Midbrain (tissue), 1 donor: ENCODE measurements around the gene ZNF440.
"Not testable (repeated sequence)": the region's sequence is repeated elsewhere in the genome, so short reads cannot be mapped to it uniquely, and the experiment has no call there.

Experiments used
- DNase-seq: peaks from one replicate; lab custom pipeline; 2025; lab: John Stamatoyannopoulos, UW

Gene ZNF440

DNA sequence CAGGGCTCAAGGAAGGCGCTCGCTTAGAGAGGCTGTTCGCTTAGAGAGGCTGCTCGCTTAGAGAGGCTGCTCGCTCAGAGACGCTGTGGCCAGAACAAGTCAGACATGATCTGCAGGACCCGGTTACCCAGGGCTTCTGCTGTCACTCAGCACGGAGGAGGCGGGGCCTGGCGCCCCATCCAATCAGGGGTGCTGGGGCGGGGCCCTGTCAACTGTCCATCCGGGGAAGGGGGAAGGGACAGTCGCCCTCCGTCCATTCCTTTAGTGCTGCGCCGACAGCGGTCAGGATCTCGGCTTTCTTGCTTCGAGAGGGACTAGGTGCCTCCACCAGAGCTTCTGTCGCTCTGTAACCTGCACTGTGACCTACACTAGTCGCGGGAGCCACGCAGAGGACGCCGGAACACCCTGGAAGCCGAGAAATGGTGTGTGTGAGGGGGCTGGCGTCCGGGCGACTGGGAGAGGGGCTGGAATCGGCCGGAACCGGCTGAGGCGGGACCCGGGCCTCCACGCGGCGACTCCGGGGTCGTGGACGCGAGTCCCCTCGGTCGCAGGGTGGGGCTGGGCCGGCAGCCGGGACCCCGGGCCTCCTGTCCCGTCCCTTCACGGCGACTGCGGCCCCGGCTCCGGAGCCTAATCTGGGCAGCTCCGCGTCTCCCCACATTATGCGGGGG lies at the start of gene ZNF440:
Gene ZNF440 (plus strand): TSS at position 245 of the 671 bp plus-strand sequence. CDS start 175 bp downstream, at position 420.
- DNase-seq = peak; percentile 97

DNA sequence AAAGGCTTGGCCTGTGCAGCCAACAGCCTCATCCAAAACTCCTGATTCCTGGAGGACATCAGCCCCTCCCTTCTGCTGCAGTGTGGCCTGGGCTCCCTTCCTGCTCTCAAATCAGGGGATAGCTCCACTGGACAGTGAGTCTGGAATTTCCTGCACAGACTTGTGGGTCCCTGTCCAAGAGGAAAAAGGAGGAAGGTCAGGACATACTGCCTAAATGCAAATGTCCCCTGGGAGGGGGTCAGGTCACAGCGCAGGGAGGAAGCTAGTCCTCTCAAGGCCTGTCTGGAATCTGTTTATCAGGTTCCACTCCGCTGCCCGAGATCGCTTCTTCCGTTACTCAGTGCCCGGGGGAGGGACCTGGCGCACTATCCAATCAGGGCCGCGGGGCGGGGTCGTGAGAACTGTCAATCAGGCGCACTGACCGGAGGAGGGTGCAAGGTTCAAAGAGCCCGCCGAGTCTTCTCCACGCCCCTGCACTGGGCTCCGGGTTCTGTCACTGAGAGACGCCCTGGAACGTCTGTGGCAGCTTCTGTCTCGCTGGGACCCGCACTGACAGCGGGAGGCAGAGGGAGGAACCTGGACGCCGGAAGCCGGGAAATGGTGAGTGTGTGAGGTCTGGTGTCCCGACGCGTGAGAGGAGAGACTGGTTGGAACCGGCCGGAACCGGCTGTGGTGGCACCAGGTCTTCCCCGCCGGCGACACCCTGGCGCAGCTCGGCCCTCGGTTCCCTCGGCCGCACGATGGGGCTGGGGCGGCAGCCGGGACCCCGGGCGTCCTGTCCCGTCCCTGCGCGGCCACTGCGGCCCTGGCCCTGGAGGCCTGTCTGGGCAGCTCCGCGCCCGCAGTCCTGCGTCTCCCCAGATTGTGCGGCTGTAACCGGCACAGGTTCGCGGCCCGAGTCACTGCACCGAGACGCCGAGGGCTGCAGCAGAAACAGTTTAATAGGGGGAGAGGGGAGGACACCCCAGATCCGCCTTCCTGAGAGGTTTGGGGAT lies 47.2 kb upstream of the ZNF440 start, which contains the start of gene ZNF441:
Gene ZNF441 (plus strand): TSS at position 404 of the 995 bp plus-strand sequence. CDS start 194 bp downstream, at position 598.
- peak; percentile 98 for DNase-seq

DNA sequence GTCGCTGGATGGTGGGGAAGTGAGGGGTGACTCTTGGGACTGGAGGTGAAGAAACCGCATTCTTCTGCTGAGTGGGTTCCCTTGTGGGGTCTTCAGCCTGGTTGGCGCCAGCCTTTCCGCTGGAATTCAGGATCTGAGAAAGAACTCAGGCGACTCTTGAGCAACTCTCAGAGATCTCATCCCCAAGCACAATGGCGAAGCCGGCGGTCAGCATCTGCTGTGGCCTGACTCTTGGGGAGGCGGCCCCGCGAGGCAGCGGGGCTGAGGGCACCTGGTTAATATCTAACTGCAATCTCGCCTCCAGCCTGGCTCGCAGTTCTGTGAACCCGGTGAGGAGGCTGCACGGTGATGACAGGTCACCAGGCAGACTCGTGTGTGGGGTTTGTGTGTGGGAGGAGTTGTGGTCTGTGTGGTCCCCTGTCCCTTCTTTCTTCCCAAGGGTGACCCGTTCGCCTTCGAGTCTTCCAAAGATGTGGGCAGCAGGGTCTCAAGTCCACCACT lies 46.4 kb upstream of the ZNF440 start:
- DNase-seq = no peak

DNA sequence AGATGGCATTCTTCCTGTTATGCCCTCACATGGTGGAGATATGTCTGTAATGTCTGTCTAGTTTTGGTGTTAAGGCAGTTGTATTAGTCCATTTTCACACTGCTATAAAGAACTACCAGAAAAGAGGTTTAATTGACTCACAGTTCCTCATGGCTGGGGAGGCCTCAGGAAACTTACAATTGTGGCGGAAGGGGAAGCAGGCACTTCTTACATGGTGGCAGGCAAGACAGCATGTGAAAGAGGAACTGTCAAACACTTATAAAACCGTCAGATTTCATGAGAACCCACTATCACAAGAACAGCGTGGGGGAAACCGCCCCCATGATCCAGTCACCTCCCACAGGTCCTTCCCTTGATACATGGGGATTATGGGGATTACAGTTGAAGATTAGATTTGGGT lies 44.1 kb upstream of the ZNF440 start:
- no peak for DNase-seq

DNA sequence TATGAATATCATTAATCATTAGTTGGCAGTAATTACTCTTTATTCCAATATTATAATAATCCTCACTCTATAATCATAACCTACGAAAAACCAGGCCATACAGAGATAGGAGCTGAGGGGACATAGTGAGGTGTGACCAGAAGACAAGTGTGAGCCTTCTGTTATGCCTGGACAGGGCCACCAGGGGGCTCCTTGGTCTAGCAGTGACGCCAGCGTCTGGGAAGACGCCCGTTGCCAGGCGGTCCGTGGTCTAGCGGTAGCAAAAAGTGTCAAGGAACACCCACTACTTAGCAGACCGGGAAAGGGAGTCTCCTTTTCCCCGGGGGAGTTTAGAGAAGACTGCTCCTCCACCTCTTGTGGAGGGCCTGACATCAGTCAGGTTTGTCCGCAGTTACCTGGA lies 42.6 kb upstream of the ZNF440 start:
- DNase-seq = not testable (repeated sequence)

DNA sequence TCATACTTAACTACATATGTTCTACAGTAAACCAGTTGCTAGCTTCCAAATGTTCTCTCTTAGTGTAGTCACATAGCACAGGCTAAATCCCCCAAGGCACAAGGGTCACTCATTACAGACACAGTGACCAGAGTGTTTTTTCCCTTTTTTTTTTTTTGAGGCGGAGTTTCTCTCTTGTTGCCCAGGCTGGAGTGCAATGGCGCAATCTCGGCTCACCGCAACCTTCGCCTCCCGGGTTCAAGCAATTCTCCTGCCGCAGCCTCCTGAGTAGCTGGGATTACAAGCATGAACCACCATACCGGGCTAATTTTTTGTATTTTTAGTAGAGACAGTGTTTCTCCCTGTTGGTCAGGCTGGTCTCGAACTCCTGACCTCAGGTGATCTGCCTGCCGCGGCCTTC lies 37.4 kb upstream of the ZNF440 start:
- DNase-seq = not testable (repeated sequence)

DNA sequence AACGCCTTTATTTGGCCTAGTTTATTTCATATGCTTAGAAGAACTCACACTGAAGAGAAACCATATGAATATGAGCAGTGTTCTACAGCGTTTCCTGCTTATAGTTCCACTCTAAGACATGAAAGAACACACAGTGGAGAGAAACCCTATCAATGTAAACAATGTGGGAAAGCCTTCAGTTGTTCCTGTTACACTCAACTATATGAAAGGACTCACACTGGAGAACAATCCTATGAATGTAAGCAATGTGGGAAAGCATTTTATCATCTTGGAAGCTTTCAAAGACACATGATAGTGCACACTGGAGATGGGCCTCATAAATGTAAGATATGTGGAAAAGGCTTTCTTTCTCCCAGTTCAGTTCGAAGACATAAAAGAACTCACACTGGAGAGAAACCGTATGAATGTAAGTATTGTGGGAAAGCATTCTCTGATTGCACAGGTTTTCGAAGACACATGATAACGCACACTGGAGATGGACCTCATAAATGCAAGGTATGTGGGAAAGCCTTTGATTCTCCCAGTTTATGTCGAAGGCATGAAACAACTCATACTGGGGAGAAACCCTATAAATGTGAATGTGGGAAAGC lies 33.5 kb upstream of the ZNF440 start:
- DNase-seq = no peak

DNA sequence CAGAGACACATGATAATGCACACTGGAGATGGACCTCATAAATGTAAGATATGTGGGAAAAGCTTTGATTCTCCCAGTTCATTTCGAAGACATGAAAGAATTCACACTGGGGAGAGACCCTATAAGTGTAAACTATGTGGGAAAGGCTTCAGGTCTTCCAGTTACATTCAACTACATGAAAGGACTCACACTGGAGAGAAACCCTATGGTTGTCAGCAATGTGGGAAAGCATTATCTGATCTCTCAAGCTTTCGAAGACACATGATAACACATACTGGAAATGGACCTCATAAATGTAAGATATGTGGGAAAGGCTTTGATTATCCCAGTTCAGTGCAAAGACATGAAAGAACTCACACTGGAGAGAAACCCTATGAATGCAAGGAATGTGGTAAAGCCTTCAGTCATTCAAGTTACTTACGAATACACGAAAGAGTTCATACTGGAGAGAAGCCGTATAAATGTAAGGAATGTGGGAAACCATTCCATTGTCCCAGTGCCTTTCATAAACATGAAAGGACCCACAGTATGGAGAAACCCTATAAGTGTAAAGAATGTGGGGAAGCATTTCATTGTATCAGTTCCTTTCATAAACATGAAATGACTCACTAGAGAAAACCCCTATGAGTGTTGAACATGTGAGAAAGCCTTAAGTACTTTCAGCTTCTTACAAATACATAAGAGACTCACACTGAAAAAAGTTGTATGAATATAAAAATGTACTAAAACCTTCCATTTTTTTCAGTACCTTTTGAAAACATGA lies 32.6 kb upstream of the ZNF440 start:
- no peak for DNase-seq

DNA sequence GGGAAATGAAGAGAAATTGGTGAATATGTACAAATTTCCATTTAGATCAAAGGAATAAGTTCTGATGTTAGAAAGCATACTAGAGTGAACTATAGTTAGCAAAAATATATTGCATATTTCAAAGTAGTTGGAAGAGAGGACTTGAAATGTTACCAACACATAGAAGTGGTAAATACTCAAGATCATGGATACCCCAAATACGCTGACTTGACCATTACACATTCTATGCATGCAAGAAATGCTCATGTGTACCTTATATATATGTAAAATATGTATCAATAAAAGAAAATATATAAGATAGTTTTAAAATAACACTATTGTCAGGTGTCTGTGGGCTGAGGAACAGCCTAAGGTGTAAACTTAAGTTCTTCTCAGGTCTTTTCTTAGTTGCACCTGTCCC lies 30.3 kb upstream of the ZNF440 start:
- no peak for DNase-seq

DNA sequence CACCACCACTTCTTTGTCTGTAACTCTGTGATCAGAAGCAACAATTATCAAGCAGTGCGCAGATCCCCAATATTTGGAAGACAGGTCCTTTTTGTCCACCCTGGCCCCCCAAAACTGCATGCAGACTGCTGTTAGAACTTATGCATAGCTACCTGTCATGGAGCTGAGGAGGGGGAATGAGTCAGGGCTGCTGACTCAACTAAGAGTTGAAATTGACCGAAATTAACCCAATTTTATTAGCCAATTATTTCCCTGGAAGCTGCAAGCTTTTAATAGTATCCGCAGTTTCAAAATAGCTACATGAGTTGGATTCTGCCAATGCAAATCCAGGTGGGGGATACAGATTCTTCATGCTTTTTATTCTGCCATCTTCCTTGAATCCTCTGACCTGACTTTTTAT lies 29.7 kb upstream of the ZNF440 start:
- DNase-seq = no peak

DNA sequence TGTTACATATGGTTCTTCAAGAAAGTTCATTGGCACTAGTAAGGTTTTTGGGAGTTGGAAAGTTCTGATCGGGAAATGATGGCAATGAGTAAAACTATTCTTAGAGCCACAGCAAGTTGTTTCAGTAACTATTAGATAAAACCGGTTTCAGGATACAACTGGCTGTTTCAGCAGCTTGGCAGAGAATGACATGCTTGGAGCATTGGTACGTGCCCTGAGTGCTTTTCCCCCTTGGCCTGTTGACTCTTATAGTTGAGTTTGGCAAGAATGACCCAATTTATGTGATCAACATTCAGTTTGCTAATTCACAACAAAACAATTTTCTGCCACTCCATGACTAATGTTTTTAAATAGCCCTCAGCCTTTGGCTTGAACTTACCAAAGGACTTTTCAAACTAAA lies 26.5 kb upstream of the ZNF440 start:
- no peak for DNase-seq

DNA sequence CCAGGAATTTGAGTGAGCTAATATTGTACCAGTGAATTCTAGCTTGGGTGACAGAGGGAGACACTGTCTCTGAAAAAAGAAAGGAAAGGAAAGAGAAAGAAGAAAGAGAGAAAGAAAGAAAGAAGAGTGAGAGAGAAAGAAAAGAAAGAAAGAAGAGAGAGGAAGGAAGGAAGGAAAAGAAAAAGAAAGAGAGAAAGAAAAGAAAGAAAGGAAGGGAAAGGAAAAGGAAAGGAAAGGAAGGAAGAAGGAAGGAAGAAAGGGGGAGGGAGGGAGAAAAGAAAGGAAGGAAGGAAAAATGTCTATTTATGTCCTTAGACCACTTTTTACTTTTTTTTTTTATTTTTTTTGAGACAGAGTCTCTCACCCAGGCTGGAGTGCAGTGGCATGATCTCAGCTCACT lies 21.1 kb upstream of the ZNF440 start:
- DNase-seq = no peak

DNA sequence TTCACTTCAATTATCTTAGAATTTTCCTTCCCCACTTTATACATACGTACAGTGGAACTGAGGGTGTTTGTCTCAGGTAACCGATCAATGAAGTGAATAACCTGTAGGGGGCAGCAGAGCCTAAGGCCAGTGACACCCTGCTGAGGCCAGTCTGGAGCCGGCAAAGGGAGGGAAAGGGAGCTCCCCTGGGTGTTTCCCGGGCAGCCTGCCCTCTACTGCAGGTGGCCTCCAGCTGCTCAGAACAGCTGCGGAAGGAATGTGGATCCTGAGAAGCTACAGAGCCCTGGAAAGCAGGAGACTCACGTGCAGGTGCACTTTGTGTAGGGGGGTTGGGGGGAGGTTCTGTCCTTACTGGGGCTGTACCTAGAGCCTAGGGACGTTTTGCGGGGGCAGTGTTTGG lies 16.6 kb upstream of the ZNF440 start:
- peak; percentile 84 for DNase-seq

DNA sequence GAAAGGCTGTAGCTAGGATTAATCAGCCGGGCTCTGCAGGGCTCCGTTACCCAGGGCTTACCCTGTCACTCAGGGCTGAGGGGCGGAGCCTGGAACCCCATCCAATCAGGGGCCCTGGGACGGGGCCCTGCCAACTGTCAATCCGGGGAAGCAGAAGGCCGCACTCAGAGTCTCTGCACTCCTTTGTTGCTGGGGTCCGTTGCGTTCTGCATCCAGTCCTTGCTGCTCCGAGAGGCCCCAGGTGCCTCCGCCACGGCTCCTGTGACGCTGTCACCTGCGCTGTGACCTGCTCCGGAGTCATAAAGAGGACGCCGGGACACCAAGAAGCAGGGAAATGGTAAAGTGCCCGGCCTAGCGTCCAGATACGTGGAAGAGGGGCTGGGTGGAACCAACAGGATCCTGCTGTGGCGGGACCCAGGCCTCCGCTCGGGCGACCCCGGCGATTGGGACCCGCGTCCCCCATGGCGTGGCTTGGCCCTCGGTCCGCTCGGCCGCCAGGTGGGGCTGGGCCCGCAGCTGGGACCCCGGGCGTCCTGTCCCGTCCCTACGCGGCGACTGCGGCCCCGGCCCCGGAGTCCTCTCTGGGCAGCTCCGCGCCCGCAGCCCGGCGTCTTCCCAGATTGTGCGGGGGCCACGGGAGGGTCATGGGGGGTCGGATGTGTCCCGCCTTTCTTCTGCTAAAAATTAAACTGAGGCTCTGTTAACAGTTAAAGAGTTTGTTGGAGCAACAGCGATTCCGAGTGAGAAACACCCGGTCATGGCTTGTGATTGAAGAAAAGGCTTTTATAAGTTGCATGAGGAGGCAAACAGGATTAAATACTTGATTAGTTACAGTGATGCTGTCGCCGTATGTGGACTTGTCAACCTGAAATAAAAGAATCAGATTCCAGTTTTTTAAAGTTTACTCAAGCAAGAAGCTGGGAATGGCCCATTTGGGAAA lies 15.4 kb upstream of the ZNF440 start, which contains the start of gene ZNF491:
Gene ZNF491 (plus strand): TSS at position 133 of the 940 bp plus-strand sequence. CDS start 7,431 bp downstream, outside the sequence.
- DNase-seq = peak; percentile 92

DNA sequence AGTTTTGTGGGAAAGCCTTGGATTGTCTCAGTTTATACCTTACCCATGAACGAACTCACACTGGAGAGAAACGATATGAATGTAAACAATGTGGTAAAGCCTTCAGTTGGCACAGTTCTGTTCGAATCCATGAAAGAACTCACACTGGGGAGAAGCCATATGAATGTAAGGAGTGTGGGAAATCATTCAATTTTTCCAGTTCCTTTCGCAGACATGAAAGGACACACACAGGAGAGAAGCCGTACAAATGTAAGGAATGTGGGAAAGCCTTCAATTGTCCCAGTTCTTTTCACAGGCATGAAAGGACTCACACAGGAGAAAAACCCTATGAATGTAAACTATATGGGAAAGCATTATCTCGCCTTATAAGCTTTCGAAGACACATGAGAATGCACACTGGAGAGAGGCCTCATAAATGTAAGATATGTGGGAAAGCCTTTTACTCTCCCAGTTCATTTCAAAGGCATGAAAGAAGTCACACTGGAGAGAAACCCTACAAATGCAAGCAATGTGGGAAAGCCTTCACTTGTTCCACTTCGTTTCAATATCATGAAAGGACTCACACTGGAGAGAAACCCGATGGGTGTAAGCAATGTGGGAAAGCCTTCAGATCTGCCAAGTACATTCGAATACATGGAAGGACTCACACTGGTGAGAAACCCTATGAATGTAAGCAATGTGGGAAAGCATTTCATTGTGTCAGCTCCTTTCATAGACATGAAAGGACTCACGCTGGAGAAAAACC lies 7.5 kb upstream of the ZNF440 start:
- DNase-seq = no peak

DNA sequence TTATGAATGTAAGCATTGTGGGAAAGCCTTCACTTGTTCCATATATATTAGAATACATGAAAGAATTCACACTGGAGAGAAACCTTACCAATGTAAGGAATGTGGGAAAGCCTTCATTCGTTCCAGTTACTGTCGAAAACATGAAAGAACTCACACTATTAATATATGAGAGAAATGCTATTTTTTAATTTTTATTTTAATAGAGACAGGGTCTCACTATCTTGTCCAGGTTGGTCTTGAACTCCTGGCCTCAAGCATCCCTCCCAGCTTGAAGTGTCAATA lies 7.0 kb upstream of the ZNF440 start:
- no peak for DNase-seq

DNA sequence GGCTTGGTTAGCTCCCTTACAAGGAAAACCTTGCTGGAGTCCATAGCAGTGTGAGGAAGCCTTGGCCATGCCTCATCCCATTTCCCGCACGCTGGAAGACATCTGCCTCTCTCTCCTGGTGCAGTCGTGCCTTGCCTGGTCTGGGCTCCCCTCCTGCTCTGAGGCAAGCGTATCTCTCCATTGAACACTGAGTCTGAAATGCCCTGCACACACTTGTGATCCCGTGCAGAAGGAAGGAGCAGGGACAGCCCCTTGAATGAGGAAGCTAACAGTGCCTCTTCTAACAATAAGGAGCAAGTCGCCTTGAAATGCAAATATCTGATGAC lies 407 bp upstream of the ZNF440 start:
- DNase-seq = no peak

DNA sequence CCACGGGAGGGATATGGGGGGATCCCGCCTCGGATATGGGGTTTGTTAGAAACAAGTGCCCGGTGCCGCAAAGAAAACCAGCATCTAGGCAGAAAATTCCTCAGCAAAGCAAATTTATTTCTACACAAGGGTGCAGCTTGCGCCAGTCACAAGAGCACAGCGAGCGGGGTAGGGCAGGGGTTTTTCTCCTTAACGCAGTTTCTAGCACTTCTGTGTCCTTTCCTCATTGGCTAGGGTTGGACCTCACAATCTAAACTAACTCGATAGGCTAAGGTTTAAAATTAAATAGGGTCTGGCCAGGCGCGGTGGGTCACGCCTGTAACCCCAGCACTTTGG lies 595 bp downstream of the ZNF440 start:
- DNase-seq = peak; percentile 3

DNA sequence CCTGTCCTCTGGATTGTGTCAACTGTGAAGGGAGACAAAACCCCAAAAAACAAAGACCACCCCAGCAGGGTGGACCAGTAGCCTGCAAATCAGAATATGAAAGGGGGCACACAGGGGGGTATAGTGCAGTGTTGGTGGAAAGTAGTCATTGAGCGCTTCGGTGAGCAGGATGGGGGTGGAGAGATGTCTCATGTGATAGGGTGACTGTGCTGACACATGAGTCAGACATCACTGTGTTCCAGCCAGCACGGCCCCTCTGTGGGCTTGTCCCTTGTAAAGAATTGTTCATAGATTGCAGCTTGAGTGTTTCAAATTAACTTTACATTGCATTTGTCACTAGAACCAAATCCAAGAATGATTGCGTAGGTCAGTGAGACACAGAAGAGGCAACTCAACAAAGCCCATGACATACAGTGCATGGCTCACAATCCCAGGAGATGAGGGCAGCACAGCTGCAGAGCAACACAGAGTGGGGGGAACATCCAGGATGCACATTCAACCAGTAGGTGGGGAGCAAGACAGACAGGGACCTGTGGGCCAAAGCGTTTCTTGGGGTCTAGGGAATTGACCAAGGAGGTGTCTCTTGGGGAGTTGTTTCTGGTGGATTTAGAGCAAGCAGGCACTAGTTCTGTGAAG lies 7.5 kb downstream of the ZNF440 start:
- DNase-seq = no peak
